ENCODE results near the gene DRG2. TPM values are rescaled to one million over a fixed set of nuclear protein-coding genes. Genes with fewer than 3 reads are reported as not detected.

The DRG2 gene
- total and polyA plus RNA-seq, 2 of the 8 experiments (the other 6 are each of a cell fraction or from before 2014, with no cell fraction given) = 44.6 to 47.8 TPM

GRCh38 chr17:18145811-18146210 lies 58.1 kb downstream of the DRG2 start:
- H3K9me3 ChIP-seq (ENCODE audit: insufficient read depth in 2 of 2, low read depth in 1 of 2, low read length in 1 of 2) = no peaks in the 10 kb centered on the region
- no peak overlapping the region for H3K4me3 ChIP-seq (ENCODE audit: extremely low read depth in 1 of 4, insufficient read depth in 2 of 4, low read depth in 3 of 4, low read length in 4 of 4)
- H4K8ac ChIP-seq (ENCODE audit: extremely low read depth, insufficient read depth, low read length) = no peak overlapping the region
- no peak overlapping the region for H3K4me2 ChIP-seq (ENCODE audit: insufficient read depth in 1 of 2, low read depth in 2 of 2, low read length in 2 of 2)
- H2BK5ac ChIP-seq (ENCODE audit: low read depth, low read length) = no peak overlapping the region
- no peak overlapping the region for H3K9ac ChIP-seq (replicated peaks in 1 of 4; ENCODE audit: extremely low read depth in 1 of 4, low read depth in 3 of 4, low read length in 3 of 4)
- H3K79me1 ChIP-seq (ENCODE audit: low read depth, low read length) = no peaks in the 10 kb centered on the region
- DNase-seq (ENCODE audit: low read depth in 1 of 2, low spot score in 2 of 2) (no peak), FAIRE-seq (no peak)
- no peak overlapping the region for H3K27ac ChIP-seq (ENCODE audit: low read depth, low read length)
- no peak overlapping the region for H3K4ac ChIP-seq (replicated peaks; ENCODE audit: insufficient read length, low read depth, low read length)
- WGBS, 2 experiments (ENCODE audit: extremely low coverage in 1 of 2, insufficient coverage in 1 of 2, insufficient read length in 1 of 2, insufficient replicate concordance in 2 of 2, low coverage in 1 of 2, low lambda C conversion rate in 2 of 2, missing lambda C conversion rate in 1 of 2) = 92% methylated on average over 13 of the region's 13 CpGs; no CpG with 5 or more reads in 1 of the 2 experiments
- no peak overlapping the region for H2BK12ac ChIP-seq (ENCODE audit: low read depth, low read length)
- no peaks in the 10 kb centered on the region; a peak in 2 of 7 replicates for H3K27me3 ChIP-seq (replicated peaks in 1 of 4; ENCODE audit: control insufficient read depth in 3 of 4, extremely low read depth in 1 of 4, insufficient read depth in 3 of 4, low read length in 3 of 4)
- H4K91ac ChIP-seq (replicated peaks; ENCODE audit: insufficient read length, low read length) = no peak overlapping the region
- peaks cover 0 to under 1% of the 10 kb centered on the region in 2 experiments for H4K20me1 ChIP-seq (replicated peaks in 1 of 2; ENCODE audit: control insufficient read depth in 1 of 2, insufficient read depth in 2 of 2, low read length in 2 of 2)
- no peaks in the 10 kb centered on the region for H3K23me2 ChIP-seq (ENCODE audit: low read depth, low read length)
- no peak overlapping the region for H3K14ac ChIP-seq (ENCODE audit: insufficient read length)
- no peaks in the 10 kb centered on the region for H3K36me3 ChIP-seq (ENCODE audit: control insufficient read depth in 2 of 4, insufficient read depth in 4 of 4, low read length in 3 of 4)
- no peak overlapping the region for H2BK120ac ChIP-seq (replicated peaks; ENCODE audit: low read depth, low read length)
- no peak overlapping the region for H2BK15ac ChIP-seq (ENCODE audit: low read length)
- H3K18ac ChIP-seq (ENCODE audit: extremely low read depth, low read length) = no peak overlapping the region
- H3K56ac ChIP-seq (replicated peaks; ENCODE audit: insufficient read length, low read depth, low read length) = no peak overlapping the region
- no peak overlapping the region for H4K5ac ChIP-seq (ENCODE audit: insufficient read length, low read depth, low read length)
- H3K23ac ChIP-seq (ENCODE audit: insufficient read length) = no peak overlapping the region
- CTCF ChIA-PET (ENCODE audit: partially characterized antibody) = interaction anchor here (1.2 to 10.9 kb wide), 7 partner anchors 6 to 71 kb away, joined by 4 to 141 read pairs (median 4); no protein-coding TSS in a partner anchor
- H3K4me1 ChIP-seq (replicated peaks in 1 of 4; ENCODE audit: control insufficient read depth in 3 of 4, insufficient read depth in 4 of 4, low read length in 3 of 4) = peaks cover 0 to 10% (median 6%) of the 10 kb centered on the region in 4 experiments; a peak in 5 of 7 replicates
- H2AFZ ChIP-seq (ENCODE audit: low read length) = no peak overlapping the region
- no peak overlapping the region for H2AK5ac ChIP-seq (ENCODE audit: low read depth, low read length)
- POLR2A ChIA-PET (ENCODE audit: partially characterized antibody) = interaction anchor here (1.0 to 2.1 kb wide), 4 partner anchors 10 to 122 kb away, joined by 3 to 7 read pairs (median 4); no protein-coding TSS in a partner anchor
- H2BK20ac ChIP-seq (ENCODE audit: low read length) = no peak overlapping the region
- H3K79me2 ChIP-seq (ENCODE audit: control insufficient read depth in 1 of 2, insufficient read depth in 2 of 2, low read length in 2 of 2) = no peaks in the 10 kb centered on the region
- TF ChIP-seq BRCA1 (IDR thresholded peaks at IDR 0.05; ENCODE audit: low read depth, low read length) = no peak
- no peak for TF ChIP-seq CTCF (IDR thresholded peaks at IDR 0.05; ENCODE audit: control extremely low read depth in 1 of 3, insufficient read depth in 1 of 3, low read depth in 1 of 3, low read length in 3 of 3)
- no peak for TF ChIP-seq POLR2A (IDR thresholded peaks at IDR 0.05; ENCODE audit: control extremely low read depth in 1 of 2, low read depth in 2 of 2, low read length in 2 of 2)
- TF ChIP-seq RBBP5 (IDR thresholded peaks at IDR 0.05; ENCODE audit: borderline replicate concordance, low read depth, low read length) = no peak
- TF ChIP-seq POU5F1 (IDR thresholded peaks at IDR 0.05; ENCODE audit: low read depth, low read length) = no peak
- no peak for TF ChIP-seq SIN3A (conservative IDR thresholded peaks at IDR 0.05 in 1 of 2, IDR thresholded peaks at IDR 0.05 in 1 of 2; ENCODE audit: low read depth in 1 of 2, low read length in 2 of 2)
- TF ChIP-seq SP1 (IDR thresholded peaks at IDR 0.05; ENCODE audit: low read depth, low read length) = no peak
- TF ChIP-seq SAP30 (IDR thresholded peaks at IDR 0.05; ENCODE audit: insufficient read depth, insufficient replicate concordance, low read length) = no peak
- TF ChIP-seq GTF2F1 (IDR thresholded peaks at IDR 0.05; ENCODE audit: borderline replicate concordance, low read depth, low read length) = no peak
- TF ChIP-seq NANOG (IDR thresholded peaks at IDR 0.05; ENCODE audit: insufficient read depth, low read depth, low read length, poor library complexity, severe bottlenecking) = no peak
- TF ChIP-seq ZNF274 (IDR thresholded peaks at IDR 0.05; ENCODE audit: borderline replicate concordance, extremely low read depth, low read length) = no peak
- TF ChIP-seq YY1 (IDR thresholded peaks at IDR 0.05; ENCODE audit: low read depth, low read length) = no peak
